PFSK-1 (cell line): ENCODE data around the gene VWA2.

Experiments used
- FOXP2 ChIP-seq: optimal IDR thresholded peaks from 2 replicates; pipeline ENCODE3; 2011; ENCODE audit warnings: borderline replicate concordance, control low read depth, inconsistent platforms; ENCODE audit not compliant: insufficient read depth; ENCODE audit errors: extremely low read length, extremely low read depth
- POLR2AphosphoS5 ChIP-seq: IDR thresholded peaks from 2 replicates; pipeline ENCODE4 v1.6.1; 2012; ENCODE audit warnings: low read depth, mild to moderate bottlenecking, control low read depth, low read length, moderate library complexity
- REST ChIP-seq, 2 experiments: IDR thresholded peaks; 2 replicates each; pipeline versions ENCODE4 v1.6.1 to v1.8.0; 2011 to 2012; ENCODE audit warnings: low read depth in 2 of 2, low read length in 2 of 2, control low read depth in 1 of 2, inconsistent platforms in 1 of 2, mild to moderate bottlenecking in 1 of 2, moderate library complexity in 1 of 2; ENCODE audit not compliant: insufficient read depth in 1 of 2
- SIN3A ChIP-seq: IDR thresholded peaks from 2 replicates; pipeline ENCODE4 v1.6.1; 2012; ENCODE audit warnings: mild to moderate bottlenecking, low read length, moderate library complexity, borderline replicate concordance; ENCODE audit not compliant: insufficient read depth
- TAF1 ChIP-seq: IDR thresholded peaks from 2 replicates; pipeline ENCODE4 v1.6.1; 2012; ENCODE audit warnings: low read length, control low read depth, borderline replicate concordance; ENCODE audit not compliant: insufficient read depth

The VWA2 gene

GRCh38 chr10:114271779-114272167 lies 32.7 kb downstream of the VWA2 start:
- no peak for TF ChIP-seq FOXP2
- TF ChIP-seq REST (IDR thresholded peaks at IDR 0.05; ENCODE audit: insufficient read depth in 1 of 2, low read depth in 2 of 2, low read length in 2 of 2) = no peak
- no peak for TF ChIP-seq TAF1
- no peak for TF ChIP-seq POLR2AphosphoS5
- TF ChIP-seq SIN3A = no peak

GRCh38 chr10:114272696-114273095 lies 33.6 kb downstream of the VWA2 start:
- no peak for TF ChIP-seq REST (IDR thresholded peaks at IDR 0.05; ENCODE audit: insufficient read depth in 1 of 2, low read depth in 2 of 2, low read length in 2 of 2)
- no peak for TF ChIP-seq TAF1
- no peak for TF ChIP-seq FOXP2
- no peak for TF ChIP-seq SIN3A
- TF ChIP-seq POLR2AphosphoS5 = no peak

GRCh38 chr10:114273910-114274309 lies 34.9 kb downstream of the VWA2 start:
- TF ChIP-seq SIN3A (no peak), FOXP2 (no peak), POLR2AphosphoS5 (no peak), TAF1 (no peak), REST (IDR thresholded peaks at IDR 0.05; ENCODE audit: insufficient read depth in 1 of 2, low read depth in 2 of 2, low read length in 2 of 2) (no peak)

GRCh38 chr10:114274616-114275453 lies 35.8 kb downstream of the VWA2 start:
- no peak for TF ChIP-seq TAF1
- TF ChIP-seq POLR2AphosphoS5 = no peak
- TF ChIP-seq FOXP2 = no peak
- no peak for TF ChIP-seq SIN3A
- no peak for TF ChIP-seq REST (IDR thresholded peaks at IDR 0.05; ENCODE audit: insufficient read depth in 1 of 2, low read depth in 2 of 2, low read length in 2 of 2)
